GM12874 (cell line): Measurements from ENCODE around the gene GALNT6.

Experiments used
- CTCF ChIP-seq: IDR thresholded peaks from 2 replicates; pipeline ENCODE4 v1.5.1; 2011; ENCODE audit warnings: low read depth, mild to moderate bottlenecking, control low read depth, low read length, moderate library complexity; ENCODE audit not compliant: insufficient read depth

GALNT6 gene

DNA sequence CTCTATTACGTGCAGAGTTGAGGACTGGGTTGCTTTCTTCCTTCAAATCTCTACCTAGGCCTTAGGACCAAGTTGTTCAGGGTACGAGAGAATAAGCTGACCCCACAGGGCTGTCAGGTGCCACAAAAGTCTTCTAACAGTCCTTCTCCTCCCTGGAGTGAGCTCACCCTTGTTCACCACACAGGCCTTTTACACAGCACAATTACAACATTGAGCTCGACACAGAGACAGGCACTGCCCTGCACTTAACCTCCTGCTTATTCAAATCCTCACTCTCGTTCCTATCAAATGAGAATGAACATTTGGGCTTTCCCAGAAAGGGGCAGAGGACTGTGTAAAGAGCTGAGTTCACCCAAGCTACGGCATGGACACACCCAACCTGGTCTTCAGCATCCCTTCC is 2.4 kb downstream of the GALNT6 start:
- TF ChIP-seq CTCF: no peak

GRCh38 chr12:51388069-51388799 is 3.0 kb downstream of the GALNT6 start:
- TF ChIP-seq CTCF: no peak

DNA sequence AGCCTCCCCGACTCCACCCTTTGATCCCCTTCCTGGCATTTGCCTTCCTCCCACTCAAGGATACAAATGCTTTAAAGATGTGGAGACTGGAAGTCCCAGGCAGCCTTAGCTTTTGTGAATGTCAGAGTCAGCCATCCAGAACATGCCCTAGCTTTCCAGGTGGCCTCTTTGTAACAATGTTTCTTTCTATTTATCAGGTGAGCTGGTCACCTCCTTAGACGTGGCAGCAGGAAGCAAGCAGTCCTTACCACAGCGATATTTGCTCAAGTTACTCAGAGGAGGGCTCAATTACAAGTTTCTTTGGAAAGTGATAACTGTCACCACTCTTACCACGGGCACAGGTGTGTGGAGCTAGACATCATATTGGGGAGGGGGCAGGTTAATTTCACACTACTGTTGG is 4.9 kb downstream of the GALNT6 start:
- TF ChIP-seq CTCF: no peak

DNA sequence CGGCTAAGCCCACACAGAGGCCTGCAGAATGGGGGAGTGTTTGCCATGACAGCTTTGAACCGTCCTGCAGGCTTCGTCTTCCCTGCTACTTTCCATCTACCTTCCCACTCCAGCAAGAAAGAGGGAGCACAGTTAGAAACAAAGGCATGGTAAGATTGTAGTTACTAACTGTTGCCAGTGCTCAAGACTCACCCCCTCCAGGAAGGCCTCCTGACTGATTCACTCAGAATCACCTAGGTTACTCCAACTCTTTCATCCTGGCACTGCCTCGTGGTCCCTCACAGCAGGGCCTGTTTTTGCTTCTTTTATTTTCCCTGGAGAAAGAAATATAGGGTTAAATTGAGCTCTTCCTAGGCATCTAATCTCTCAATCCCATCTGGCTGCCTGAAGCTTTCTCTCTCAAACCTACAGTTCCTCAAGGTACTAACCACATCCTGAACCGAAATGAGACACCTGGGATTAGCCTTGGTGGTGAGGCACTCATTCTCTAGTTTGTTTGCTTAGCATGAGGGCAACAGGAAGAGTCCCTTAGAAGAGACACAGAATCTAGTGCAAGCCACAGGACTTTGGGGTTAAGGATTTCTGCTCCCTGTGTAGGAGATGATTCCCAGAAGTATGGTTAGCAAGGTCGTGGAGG is 7.8 kb downstream of the GALNT6 start:
- TF ChIP-seq CTCF: no peak

- no peak for TF ChIP-seq CTCF
These were observed 9.0 kb downstream of the GALNT6 start for GRCh38 chr12:51382173-51382572.

- TF ChIP-seq CTCF: no peak
These were observed 9.8 kb downstream of the GALNT6 start for GRCh38 chr12:51381226-51382079.

GRCh38 chr12:51379571-51379970 is 11.6 kb downstream of the GALNT6 start:
- no peak for TF ChIP-seq CTCF
